ENCODE data around the gene KCNQ1.
"Not testable (repeated sequence)": the region's sequence is repeated elsewhere in the genome, so short reads cannot be mapped to it uniquely, and the experiment has no call there.

KCNQ1 gene

DNA sequence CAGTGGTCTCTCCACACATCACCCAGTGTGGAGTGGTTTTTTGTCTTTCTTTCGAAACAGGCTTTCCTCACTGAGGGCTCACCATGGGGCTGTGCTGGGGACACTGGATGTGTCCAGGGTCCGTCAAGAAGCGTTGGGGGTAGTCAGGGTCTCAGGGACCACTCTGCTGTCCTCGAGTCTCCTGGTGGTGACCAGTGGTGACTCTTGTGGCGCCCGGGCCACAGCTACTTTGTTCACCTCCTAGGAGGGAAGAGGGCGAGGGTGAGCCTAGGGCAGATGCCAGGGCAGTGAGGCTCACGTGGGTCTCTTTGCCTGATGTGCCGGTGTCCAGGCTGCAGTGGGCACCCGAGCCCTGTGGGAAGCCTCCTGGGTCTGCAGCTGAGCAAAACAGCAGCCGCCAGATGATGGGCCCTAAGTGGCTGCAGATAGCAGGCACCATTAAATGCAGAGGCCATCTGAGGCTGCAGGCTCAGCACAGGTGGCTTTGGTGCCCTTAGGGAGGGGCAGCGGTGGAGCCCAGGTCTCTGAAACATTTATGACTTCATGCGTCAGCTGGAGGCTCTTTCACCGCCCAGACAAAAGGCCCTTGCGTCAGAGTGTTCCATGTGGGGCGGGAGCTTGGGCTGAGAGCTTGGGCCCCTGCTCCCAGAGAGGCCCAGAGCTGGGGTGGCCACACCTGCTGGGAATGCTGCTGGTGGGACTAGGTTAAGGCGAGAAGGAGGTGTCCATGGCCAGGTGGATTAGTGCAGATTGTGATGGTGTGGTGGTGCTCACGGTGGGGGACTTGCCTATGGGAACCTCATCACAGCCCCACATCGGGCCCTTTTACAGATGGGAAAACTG lies 29.5 kb downstream of the KCNQ1 start:
- DNase-seq (ENCODE audit: low read depth): no peak

GRCh38 chr11:2475136-2475918 lies 30.5 kb downstream of the KCNQ1 start:
- no peak for DNase-seq (ENCODE audit: low read depth)

- no peak for DNase-seq (ENCODE audit: low read depth)
Measured at GRCh38 chr11:2477254-2477653, 32.4 kb downstream of the KCNQ1 start.

DNA sequence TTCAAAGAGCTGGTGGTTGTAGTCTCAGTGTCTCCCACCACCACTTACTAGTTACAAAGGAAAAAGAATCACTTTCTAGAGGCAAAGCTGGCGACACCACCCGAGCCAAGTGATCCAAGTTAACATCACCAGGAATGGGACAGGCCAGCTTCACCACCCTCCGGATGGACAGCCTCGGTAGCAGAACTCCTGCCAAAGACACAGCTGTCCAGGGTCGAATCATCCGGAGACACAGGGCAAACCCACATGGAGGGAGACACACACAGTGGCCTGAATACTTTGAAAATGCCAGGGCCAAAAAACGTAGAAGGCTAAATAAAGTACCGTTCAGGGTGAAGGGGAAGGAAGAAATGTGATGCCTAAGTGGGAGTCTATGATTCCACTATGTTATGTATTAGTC lies 33.1 kb downstream of the KCNQ1 start:
- DNase-seq (ENCODE audit: low read depth): no peak

DNA sequence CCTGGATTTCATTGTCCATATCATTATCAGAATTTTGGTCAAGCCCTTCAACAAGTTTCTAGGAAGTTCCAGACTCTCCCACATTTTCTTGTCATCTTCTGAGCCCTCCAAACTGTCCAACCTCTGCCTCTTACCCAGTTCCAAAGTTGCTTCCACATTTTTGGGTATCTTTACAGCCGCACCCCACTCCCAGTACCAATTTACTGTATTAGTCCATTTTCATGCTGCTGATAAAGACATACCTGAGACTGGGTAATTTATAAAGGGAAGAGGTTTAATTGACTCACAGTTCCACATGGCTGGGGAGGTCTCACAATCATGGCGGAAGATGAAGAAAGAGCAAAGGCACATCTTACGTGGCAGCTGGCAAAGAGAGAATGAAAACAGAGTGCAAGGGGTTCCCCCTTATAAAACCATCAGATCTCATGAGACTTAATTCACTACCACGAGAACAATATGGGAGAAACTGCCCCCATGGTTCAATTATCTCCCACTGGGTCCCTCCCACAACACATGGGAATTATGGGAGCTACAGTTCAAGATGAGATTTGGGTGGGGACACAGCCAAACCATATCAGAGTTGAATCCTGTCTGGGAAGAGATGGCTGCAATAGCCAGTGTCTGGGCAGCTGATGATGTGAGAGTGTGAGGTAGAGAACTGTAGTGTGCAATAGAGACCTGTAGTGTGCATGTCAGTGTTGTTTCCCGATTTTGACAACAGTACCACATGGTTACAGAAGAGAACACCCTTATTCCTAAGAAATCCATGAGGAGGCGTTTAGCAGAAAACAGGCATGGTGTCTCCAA lies 35.5 kb downstream of the KCNQ1 start:
- DNase-seq (ENCODE audit: low read depth): not testable (repeated sequence)

GRCh38 chr11:2480874-2481220 lies 36.0 kb downstream of the KCNQ1 start:
- DNase-seq (ENCODE audit: low read depth): no peak

GRCh38 chr11:2481253-2481652 lies 36.4 kb downstream of the KCNQ1 start:
- DNase-seq (ENCODE audit: low read depth): no peak

GRCh38 chr11:2482204-2482603 lies 37.4 kb downstream of the KCNQ1 start:
- DNase-seq (ENCODE audit: low read depth): no peak

DNA sequence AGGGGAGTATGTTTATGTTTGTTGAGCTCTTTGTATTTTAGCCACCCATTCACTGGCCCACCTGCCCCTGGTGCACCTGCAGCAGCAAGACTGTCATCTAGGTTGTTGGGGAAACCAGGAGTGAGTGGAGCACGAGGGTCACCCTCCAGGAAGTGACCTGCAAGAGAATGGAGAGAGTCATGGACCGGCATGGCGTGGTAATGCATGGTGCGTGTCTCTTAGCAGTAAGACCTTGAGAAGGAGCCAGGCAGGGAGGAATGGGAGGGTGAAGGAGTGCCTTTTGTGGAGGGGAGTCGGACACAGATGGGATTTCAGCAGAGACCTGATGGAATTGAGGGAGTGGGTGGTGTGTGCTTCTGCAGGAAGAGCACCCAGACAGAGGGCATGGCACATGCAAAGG lies 37.9 kb downstream of the KCNQ1 start:
- DNase-seq (ENCODE audit: low read depth): no peak

DNA sequence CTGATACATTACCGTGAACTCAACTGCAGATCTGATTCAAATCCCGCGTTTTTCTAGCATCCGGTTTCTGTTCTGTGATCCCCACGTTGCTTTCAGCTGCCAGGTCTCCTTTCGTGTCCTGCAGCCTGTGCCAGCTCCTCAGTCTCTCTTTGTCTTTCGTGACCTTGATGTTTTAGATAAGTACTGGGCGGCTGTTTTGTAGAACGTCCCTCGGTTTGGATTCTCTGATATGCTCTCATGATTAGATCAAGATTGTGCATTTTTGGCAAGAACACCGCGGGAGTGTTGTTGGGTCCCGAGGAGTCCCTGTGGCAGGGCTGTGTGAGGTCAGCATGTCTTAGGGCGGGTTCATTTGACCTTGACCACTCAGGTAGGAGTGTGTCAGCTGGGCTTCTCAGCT lies 38.6 kb downstream of the KCNQ1 start:
- DNase-seq (ENCODE audit: low read depth): no peak

DNA sequence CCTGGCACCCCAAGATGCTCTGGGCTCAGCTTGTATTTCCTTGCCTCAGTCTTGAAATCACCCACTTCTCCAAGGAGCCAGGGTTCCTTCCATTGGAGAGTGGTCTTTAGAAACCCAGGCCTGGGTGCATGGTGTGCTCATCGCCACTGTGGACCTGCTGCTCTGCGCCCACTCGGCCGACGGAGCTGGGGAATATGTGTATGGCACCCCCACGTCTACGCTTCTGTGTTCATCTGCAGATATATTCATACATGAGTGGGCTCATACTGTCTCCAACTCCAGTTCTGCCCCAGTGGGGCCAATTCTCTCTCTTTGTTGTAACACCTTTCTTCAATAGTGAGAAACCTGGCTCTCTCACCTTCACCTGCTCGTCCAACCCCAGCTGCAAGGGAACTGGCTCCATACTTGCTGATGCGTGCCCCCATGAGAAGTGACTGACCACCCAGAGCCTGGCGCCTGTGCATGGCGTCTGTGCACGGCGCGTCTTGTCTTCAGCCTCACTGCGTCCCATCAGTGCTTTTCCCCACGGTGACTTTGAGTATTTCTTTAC lies 39.8 kb downstream of the KCNQ1 start:
- DNase-seq (ENCODE audit: low read depth): no peak

DNA sequence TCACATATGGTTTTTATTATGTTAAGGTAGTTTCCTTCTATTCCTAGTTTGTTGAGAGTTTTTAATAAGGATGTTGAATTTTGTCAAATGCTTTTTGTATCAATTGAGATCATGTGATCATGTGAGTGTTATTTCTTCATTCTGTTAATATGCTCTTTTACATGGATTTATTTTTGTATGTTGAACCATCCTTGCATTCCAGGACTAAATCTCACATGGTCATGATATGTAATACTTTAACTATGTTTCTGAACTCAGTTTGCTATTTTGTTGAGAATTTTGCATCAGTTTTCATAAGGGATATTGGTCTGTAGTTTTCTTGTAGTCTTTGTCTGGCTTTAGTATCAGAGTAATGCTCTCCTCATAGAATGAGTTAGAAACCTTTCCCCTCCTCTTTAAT lies 43.2 kb downstream of the KCNQ1 start:
- no peak for DNase-seq (ENCODE audit: low read depth)

DNA sequence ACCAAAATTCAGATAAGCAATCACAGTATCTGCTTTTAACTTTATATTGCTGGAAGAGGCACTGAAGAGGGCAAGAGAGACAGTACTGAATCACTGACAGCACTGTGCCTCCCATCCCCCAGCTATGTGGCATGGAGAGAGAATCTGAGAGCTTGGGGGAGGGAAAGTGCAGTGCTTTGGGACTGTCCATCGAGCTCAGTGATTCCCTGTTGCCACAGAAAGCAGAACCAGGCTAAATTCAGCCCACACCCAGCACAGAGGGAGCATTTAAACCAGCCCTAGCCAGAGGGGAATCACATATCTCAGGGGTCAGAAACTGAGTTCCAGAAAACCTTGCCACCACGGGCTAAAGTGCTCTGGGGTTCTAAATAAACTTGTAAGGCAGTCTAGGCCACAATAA lies 44.3 kb downstream of the KCNQ1 start:
- no peak for DNase-seq (ENCODE audit: low read depth)

DNA sequence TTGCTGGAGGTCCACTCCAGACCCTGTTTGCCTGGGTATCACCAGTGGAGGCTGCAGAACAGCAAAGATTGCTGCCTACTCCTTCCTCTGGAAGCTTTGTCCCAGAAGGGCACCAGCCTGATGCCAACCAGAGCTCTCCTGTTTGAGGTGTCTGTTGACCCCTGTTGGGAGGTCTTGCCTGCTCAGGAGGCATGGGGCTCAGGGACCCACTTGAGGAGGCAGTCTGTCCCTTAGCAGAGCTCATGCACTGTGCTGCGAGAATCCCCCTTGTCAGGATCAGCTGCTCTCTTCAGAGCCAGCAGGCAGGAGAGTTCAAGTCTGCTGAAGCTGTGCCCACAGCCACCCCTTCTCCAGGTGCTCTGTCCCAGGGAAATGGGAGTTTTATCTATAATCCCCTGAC lies 53.1 kb downstream of the KCNQ1 start:
- DNase-seq (ENCODE audit: low read depth): not testable (repeated sequence)

DNA sequence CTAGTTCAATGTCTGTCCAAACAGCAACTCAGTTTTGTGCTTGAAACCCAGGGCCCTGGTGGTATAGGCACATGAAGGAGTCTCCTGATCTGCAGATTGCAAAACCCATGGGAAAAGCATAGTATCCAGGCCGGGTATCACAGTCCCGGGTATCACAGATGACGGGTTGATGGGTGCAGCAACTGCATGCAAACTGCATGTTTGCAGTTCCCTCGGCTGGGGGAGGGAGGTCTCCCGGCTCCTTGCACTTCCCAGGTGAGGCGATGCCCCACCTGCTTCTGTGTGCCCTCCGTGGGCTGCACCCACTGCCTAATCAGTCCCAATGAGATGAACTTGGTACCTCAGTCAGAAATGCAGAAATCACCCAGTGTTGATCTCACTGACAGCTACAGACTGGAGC lies 53.9 kb downstream of the KCNQ1 start:
- DNase-seq (ENCODE audit: low read depth): no peak

- no peak for DNase-seq (ENCODE audit: low read depth)
Measured at GRCh38 chr11:2507212-2507901, 62.5 kb downstream of the KCNQ1 start.

DNA sequence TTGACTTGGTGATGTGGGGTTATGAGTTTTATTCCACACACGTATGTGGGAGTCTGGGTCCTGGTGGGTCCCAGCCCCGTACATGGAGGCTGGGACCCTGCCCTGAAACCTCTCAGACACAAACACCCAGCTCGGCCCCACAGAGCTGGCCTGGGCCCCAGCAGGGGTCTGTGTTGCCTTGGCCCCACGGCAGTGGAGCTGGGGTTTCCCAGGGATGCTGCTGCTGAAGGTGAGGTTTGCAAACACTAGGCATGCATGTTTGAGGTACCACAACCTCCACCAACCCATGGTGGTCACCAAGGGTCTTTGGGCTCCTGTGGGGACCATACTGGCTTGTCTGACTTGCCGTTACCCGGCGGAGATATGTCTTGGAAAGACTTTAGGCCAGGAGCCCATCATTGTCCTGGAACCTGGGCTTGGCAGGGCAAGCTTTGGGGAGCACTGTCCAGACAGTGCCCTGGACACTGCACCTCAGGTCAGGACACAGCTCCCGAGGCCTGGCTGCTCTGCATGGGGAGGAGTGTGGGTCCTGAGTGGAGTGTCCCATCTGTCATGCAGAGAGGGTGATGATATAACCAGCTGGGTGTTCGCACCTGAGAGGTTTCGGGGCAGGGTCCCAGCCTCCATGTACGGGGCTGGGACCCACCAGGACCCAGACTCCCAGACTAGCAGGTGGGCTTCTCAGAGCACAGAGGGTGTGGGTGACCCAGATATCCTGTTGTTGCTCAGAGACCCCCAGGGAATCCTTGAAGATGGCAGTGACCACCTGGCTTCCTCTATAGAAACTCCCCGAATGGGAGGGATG lies 63.3 kb downstream of the KCNQ1 start:
- DNase-seq (ENCODE audit: low read depth): no peak

GRCh38 chr11:2508793-2509192 lies 64.0 kb downstream of the KCNQ1 start:
- no peak for DNase-seq (ENCODE audit: low read depth)

DNA sequence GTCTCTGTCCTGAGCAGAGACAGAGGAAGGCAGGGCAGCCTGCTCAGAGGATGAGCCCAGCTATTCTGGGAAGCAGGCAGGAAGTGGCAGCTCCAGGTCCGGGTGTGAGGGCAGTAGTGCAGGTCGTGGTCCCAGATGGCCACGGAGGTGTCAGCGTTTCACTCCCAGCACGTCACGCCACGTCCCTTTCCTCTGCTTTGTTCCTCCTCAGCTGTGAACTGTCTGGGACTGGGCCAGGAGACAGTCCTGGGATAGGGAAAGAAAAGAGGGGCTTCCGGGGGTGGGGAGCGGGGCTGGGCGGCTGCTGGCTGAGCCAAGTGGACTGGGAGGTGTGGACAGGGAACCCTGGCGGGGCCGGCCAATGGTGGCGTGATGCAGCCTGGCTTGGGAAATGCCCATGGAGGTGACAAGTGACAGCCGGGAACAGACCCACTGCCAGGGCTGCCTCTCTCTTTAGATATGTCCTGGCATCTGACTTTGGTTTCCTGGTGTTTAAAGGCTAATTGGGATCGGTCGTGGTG lies 64.7 kb downstream of the KCNQ1 start:
- no peak for DNase-seq (ENCODE audit: low read depth)

- DNase-seq (ENCODE audit: low read depth): no peak
Measured at GRCh38 chr11:2510626-2511402, 66.0 kb downstream of the KCNQ1 start.

Data from HS-5 (cell line).